Measurements from ENCODE around the gene DHPS.
"Not testable (repeated sequence)": the region's sequence is repeated elsewhere in the genome, so short reads cannot be mapped to it uniquely, and the experiment has no call there.

DHPS gene

DNA sequence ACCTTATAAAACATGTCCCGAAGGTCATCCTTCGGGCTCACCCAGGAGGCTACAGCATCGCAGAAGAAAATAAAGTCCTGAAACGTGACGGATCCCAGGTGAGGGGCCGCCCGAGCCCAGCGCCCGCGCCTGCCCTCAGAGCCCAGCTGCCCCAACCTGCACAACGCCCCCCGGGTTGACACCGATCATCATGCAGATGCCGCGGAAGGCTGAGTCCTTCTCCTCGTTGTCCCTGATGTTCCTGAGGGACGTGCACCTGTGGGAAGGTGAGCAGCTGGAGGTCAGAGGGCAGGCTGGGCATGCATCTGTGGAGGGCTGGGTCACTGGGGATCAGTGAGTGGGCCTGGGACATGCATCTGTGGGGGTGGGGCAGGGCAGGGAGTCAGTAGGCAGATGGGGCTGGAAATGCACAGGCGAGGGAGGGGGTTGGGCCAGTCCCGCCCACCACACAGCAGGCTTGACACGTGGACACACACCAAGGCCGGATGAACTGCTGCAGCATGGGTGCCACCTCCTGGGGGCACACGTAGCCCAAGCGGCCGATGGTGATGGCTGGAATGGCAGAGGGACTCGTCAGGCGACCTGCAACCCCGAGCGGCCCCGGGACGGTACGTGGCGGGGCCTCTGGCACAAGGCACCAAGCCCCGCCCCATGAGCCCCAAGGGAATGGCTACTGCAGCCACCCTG, 20.1 kb upstream of the DHPS start:
- H3K36me3 ChIP-seq (ENCODE audit: control insufficient read depth, insufficient read depth, low read length) = peaks cover 52% of the 10 kb centered on the region
- H3K9me3 ChIP-seq (ENCODE audit: control insufficient read depth, insufficient read depth, low read length) = no peaks in the 10 kb centered on the region
- no peak overlapping the region for H3K4me3 ChIP-seq (ENCODE audit: low read depth, low read length)
- H3K9ac ChIP-seq (ENCODE audit: low read depth, low read length) = no peak overlapping the region
- no peaks in the 10 kb centered on the region for H3K27me3 ChIP-seq (ENCODE audit: control insufficient read depth, insufficient read depth, low read length)
- no peaks in the 10 kb centered on the region for H3K4me1 ChIP-seq (ENCODE audit: control insufficient read depth, insufficient read depth, low read length)

DNA sequence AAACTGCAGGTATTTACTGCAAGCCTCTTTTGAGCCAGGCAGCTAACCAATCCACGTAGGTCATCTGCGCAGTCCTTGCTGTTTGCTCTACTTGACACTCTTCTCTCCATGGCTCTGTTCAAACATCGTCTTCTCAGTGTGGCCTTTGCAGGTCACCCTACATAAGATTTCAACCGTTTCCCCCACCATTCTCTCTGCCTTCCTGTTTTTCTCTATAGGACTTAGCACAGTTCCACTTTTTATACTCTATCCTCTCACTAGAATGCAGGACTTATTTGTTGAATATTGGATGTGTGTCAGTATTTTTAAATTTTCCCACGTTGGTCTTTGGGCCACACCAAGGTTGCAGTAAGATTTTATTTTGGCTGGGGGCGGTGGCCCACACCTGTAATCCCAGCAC, 16.5 kb upstream of the DHPS start:
- Histone ChIP-seq H3K4me1 (ENCODE audit: control insufficient read depth, insufficient read depth, low read length) (no peaks in the 10 kb centered on the region), H3K9ac (ENCODE audit: low read depth, low read length) (no peak overlapping the region), H3K4me3 (ENCODE audit: low read depth, low read length) (no peak overlapping the region), H3K36me3 (ENCODE audit: control insufficient read depth, insufficient read depth, low read length) (peaks cover 31% of the 10 kb centered on the region), H3K9me3 (ENCODE audit: control insufficient read depth, insufficient read depth, low read length) (no peaks in the 10 kb centered on the region), H3K27me3 (ENCODE audit: control insufficient read depth, insufficient read depth, low read length) (no peaks in the 10 kb centered on the region)

DNA sequence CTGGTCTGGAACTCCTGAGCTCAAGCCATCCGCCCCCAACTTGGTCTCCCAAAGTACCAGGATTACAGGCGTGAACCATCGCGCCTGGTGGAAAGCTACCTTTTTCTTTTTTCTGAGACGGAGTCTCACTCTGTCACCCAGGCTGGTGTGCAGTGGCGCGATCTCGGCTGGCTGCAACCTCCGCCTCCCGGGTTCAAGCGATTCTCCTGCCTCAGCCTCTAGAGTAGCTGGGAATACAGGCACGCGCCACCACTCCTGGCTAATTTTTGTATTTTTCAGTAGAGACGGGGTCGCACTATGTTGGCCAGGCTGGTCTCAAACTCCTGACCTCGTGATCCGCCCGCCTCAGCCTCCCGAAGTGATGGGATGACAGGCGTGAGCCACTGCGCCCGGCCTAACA, 15.7 kb upstream of the DHPS start:
- peaks cover 28% of the 10 kb centered on the region for H3K36me3 ChIP-seq (ENCODE audit: control insufficient read depth, insufficient read depth, low read length)
- not testable (repeated sequence) for H3K4me1 ChIP-seq (ENCODE audit: control insufficient read depth, insufficient read depth, low read length); H3K9ac ChIP-seq (ENCODE audit: low read depth, low read length); H3K9me3 ChIP-seq (ENCODE audit: control insufficient read depth, insufficient read depth, low read length); H3K27me3 ChIP-seq (ENCODE audit: control insufficient read depth, insufficient read depth, low read length)
- peak overlapping the region; percentile 91 for H3K4me3 ChIP-seq (ENCODE audit: low read depth, low read length)

DNA sequence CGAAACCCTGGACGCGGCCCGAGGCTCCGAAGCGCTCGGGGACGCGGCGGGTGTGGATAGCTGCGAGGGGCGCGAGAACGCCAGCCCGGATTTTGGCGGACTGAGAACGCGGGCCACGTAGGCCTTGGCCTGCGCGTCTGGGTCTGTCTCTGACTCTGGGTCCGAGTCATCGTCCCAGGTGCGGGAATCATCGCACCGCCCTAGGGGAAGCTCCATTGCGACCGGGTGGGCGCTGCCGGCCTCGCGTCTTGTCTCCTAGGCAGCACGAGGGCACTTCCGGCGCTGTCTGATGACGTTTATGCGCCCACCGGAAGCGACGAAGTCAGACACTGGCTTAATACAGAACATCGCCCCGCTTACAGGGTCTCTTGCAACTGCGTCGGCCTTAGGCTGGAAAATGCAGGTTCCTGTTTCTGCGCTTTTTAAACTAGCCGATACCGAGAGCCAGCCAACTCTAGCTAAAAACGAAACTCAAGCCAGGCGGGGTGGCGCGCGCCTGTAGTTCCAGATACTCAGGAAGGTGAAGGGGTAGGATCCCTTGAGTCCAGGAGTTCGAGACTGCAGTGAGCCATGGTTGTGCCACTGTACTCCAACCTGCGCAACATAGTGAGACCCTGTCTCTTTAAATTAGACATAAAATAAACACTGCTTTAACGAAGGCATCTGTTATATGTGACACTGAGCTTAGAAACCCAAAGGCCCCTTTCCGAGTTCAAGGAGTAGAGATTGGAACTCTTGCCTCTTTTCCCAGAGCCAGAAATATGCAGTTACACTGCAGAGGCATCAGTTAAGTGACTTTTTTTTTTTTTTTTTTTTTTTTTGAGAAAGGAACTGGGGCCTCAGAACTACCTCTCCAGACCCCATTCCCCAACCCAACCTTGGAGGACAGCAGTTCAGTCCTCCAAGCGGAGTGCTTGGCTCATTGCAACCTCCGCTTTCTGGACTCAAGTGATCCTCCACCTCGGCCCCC, 15.0 kb upstream of the DHPS start, which contains the start of gene FBXW9:
Gene FBXW9 (minus strand): TSS at position 266 of the 970 bp plus-strand sequence. CDS start 50 bp downstream, at position 216.
- H3K9ac ChIP-seq (ENCODE audit: low read depth, low read length) = peak within 1 kb of the TSS; percentile 54
- H3K27me3 ChIP-seq (ENCODE audit: control insufficient read depth, insufficient read depth, low read length) = no peaks in the 10 kb centered on the region
- H3K4me3 ChIP-seq (ENCODE audit: low read depth, low read length) = peak within 1 kb of the TSS; percentile 91
- peaks cover 20% of the 10 kb centered on the region for H3K36me3 ChIP-seq (ENCODE audit: control insufficient read depth, insufficient read depth, low read length)
- no peaks in the 10 kb centered on the region for H3K9me3 ChIP-seq (ENCODE audit: control insufficient read depth, insufficient read depth, low read length)
- no peaks in the 10 kb centered on the region for H3K4me1 ChIP-seq (ENCODE audit: control insufficient read depth, insufficient read depth, low read length)

DNA sequence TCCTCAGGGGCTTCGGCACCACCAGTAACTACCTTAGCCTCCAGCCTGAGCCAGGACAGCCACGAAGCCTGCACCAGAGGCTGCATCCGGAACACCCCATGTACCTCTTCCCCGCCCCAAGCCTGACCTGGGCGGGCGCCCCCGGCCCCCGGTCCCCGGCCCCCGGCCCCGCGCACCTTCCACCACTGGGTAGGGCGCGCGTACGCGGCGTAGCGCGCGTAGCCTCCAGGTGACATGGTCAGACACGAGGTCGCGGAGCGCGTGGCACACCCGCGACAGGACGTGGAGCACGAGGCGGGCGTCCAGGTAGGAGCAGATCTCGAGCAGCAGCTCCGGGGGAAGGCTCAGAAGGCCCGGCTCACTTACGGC, 14.3 kb upstream of the DHPS start:
- Histone ChIP-seq H3K9ac (ENCODE audit: low read depth, low read length) (peak overlapping the region; percentile 54), H3K27me3 (ENCODE audit: control insufficient read depth, insufficient read depth, low read length) (no peaks in the 10 kb centered on the region), H3K9me3 (ENCODE audit: control insufficient read depth, insufficient read depth, low read length) (no peaks in the 10 kb centered on the region), H3K36me3 (ENCODE audit: control insufficient read depth, insufficient read depth, low read length) (peaks cover 13% of the 10 kb centered on the region), H3K4me1 (ENCODE audit: control insufficient read depth, insufficient read depth, low read length) (no peaks in the 10 kb centered on the region), H3K4me3 (ENCODE audit: low read depth, low read length) (peak overlapping the region; percentile 91)

DNA sequence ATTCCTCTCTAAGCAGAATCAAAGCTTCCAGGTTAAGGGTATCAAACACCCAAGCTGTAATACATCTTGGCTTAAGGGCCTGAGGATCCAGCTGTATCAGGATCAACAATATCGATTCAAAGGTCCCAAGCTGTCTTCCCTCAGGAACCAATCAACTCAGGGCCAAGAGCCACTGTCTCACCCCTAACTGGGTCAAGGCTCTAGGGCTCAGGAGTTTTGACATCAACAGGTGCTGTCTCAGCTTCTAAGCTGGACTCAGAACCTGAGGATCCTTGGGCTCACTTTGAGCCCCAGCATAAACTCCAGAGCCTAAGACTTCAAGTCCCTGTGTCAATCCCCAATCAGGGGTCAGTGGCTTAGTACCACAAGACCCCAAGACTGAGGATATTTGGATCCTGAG, 13.8 kb upstream of the DHPS start:
- Histone ChIP-seq H3K36me3 (ENCODE audit: control insufficient read depth, insufficient read depth, low read length) (peaks cover 9% of the 10 kb centered on the region), H3K9me3 (ENCODE audit: control insufficient read depth, insufficient read depth, low read length) (no peaks in the 10 kb centered on the region), H3K9ac (ENCODE audit: low read depth, low read length) (peak overlapping the region; percentile 38), H3K27me3 (ENCODE audit: control insufficient read depth, insufficient read depth, low read length) (no peaks in the 10 kb centered on the region), H3K4me1 (ENCODE audit: control insufficient read depth, insufficient read depth, low read length) (no peaks in the 10 kb centered on the region), H3K4me3 (ENCODE audit: low read depth, low read length) (peak overlapping the region; percentile 91)

DNA sequence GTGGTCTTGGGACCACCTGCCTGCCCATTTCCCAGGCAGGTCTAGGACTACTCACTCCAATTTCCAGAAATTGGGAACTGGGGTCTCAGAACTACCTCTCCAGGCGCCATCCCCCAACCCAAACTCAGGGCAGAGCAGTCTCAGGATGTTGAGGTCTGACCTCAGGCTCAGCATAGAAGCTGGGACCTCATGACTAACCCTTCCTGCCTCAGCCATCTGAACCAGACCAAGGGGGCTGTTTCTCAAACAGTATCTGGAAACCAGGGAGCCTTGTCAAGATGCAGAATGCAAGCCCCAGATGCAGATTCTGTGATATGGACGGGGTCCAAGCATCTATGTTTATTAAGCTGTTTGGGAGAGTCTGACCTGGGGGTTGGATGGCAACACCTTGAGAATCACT, 13.4 kb upstream of the DHPS start:
- Histone ChIP-seq H3K9me3 (ENCODE audit: control insufficient read depth, insufficient read depth, low read length) (no peaks in the 10 kb centered on the region), H3K4me3 (ENCODE audit: low read depth, low read length) (no peak overlapping the region), H3K4me1 (ENCODE audit: control insufficient read depth, insufficient read depth, low read length) (no peaks in the 10 kb centered on the region), H3K36me3 (ENCODE audit: control insufficient read depth, insufficient read depth, low read length) (peaks cover 7% of the 10 kb centered on the region), H3K27me3 (ENCODE audit: control insufficient read depth, insufficient read depth, low read length) (no peaks in the 10 kb centered on the region), H3K9ac (ENCODE audit: low read depth, low read length) (no peak overlapping the region)

DNA sequence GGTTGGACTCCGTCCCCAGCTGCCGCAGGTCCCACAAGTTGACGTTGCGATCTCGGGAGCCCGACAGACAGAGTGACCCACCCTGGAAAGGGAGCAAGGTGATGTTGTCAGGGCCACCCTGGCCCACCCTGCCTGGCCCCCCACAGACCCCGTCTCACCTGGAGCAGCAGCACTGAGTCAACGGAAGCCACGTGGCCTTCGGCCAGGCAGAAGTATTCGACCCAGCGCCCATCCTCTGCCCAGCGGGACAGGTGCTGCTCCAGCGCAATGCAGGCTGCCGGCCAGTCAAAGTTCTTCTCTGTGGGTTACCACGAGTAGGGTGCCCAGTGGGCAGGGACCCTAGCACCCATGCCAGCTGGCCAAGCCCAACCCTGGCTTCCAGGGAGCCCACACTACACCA, 13.0 kb upstream of the DHPS start:
- Histone ChIP-seq H3K36me3 (ENCODE audit: control insufficient read depth, insufficient read depth, low read length) (peaks cover 10% of the 10 kb centered on the region), H3K4me1 (ENCODE audit: control insufficient read depth, insufficient read depth, low read length) (no peaks in the 10 kb centered on the region), H3K4me3 (ENCODE audit: low read depth, low read length) (no peak overlapping the region), H3K9me3 (ENCODE audit: control insufficient read depth, insufficient read depth, low read length) (no peaks in the 10 kb centered on the region), H3K27me3 (ENCODE audit: control insufficient read depth, insufficient read depth, low read length) (no peaks in the 10 kb centered on the region), H3K9ac (ENCODE audit: low read depth, low read length) (no peak overlapping the region)

DNA sequence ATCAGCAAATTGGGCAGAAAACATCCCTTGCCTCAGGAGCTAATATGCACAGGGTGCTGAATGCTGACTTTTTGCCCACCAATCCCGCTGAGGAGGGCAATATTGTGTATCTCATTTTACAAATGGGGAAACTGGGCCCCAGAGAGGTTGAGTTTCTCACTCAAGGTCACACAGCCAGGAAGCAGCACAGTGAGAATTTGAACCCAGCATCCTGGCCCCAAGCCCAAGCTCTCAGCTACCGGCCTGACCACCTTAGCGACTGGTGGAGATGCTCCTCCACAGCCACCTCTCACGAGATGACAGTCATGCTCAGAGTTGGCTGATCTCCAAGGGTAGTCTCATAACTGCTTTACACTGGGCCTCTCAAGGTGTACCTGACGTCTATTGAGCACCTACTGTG, 11.3 kb upstream of the DHPS start:
- no peaks in the 10 kb centered on the region for H3K9me3 ChIP-seq (ENCODE audit: control insufficient read depth, insufficient read depth, low read length)
- peaks cover 9% of the 10 kb centered on the region for H3K36me3 ChIP-seq (ENCODE audit: control insufficient read depth, insufficient read depth, low read length)
- no peak overlapping the region for H3K9ac ChIP-seq (ENCODE audit: low read depth, low read length)
- no peak overlapping the region for H3K4me3 ChIP-seq (ENCODE audit: low read depth, low read length)
- H3K4me1 ChIP-seq (ENCODE audit: control insufficient read depth, insufficient read depth, low read length) = no peaks in the 10 kb centered on the region
- H3K27me3 ChIP-seq (ENCODE audit: control insufficient read depth, insufficient read depth, low read length) = no peaks in the 10 kb centered on the region

DNA sequence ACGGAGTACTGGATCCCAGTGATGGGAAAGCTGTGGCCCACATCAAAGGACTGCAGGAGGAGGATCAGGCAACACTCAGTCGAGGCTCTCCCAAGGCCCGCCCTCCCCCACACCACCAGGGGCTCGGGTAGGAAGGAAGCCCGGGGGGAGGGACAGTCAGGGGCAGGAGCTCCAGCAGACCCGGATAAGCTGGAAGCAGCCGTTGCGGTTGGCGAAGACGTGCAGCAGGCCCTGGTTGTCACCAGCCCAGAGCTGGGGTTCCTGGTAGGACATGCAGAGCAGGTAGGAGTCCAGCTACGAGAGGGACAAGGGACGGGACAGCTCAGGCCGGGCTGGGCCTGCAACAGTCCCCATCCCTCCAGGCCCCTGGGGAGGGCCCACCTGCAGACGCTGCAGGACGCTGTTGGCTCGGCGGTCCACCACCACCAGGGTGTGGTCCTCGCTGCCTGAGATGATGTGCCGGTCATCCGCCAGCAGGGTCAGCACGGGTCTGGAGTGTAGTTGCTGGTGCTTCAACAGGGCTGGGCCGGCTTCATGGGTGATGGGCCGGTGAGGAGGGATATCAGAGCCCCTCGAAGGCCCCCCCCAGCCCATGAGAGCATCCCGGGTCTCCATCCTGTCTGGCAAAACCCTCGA, 8.0 kb upstream of the DHPS start:
- H3K4me3 ChIP-seq (ENCODE audit: low read depth, low read length) = no peak overlapping the region
- H3K36me3 ChIP-seq (ENCODE audit: control insufficient read depth, insufficient read depth, low read length) = peaks cover 9% of the 10 kb centered on the region
- no peak overlapping the region for H3K9ac ChIP-seq (ENCODE audit: low read depth, low read length)

DNA sequence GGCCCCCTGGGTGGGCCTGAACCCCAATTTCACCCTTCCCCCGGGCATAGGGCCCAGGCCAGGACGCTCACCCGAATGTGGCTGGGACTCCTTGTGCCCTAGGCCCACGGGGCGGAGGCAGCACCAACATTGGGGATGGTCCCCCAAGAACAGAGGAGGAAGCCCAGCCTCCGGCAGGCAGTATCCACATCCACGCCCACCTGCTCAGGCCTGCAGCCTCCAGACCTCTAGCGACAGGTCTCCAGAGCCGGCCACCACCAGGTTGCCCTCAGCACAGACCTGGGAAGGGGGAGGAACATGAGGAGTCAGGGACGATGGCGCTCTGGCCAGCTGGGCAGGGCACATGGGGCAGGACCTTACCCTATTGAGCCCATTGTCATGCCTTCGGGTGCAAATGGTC, 7.3 kb upstream of the DHPS start:
- H3K36me3 ChIP-seq (ENCODE audit: control insufficient read depth, insufficient read depth, low read length) = peaks cover 9% of the 10 kb centered on the region
- no peak overlapping the region for H3K4me3 ChIP-seq (ENCODE audit: low read depth, low read length)
- no peak overlapping the region for H3K9ac ChIP-seq (ENCODE audit: low read depth, low read length)
- H3K9me3 ChIP-seq (ENCODE audit: control insufficient read depth, insufficient read depth, low read length) = no peaks in the 10 kb centered on the region
- H3K4me1 ChIP-seq (ENCODE audit: control insufficient read depth, insufficient read depth, low read length) = no peaks in the 10 kb centered on the region
- no peaks in the 10 kb centered on the region for H3K27me3 ChIP-seq (ENCODE audit: control insufficient read depth, insufficient read depth, low read length)

More for the DNA sequence above, 8.0 kb upstream of the DHPS start:
- H3K9me3 ChIP-seq (ENCODE audit: control insufficient read depth, insufficient read depth, low read length) = no peaks in the 10 kb centered on the region
- H3K4me1 ChIP-seq (ENCODE audit: control insufficient read depth, insufficient read depth, low read length) = no peaks in the 10 kb centered on the region
- H3K27me3 ChIP-seq (ENCODE audit: control insufficient read depth, insufficient read depth, low read length) = no peaks in the 10 kb centered on the region

All from iPS-15b (cell line).